AG09309 (cell line): ENCODE results near the gene ODAD4.

Experiments used
- DNase-seq: peaks from one replicate; pipeline ENCODE4 v3.0.0-alpha.2; 2010; ENCODE audit warnings: low read depth
- H3K4me3 ChIP-seq: 2 replicates; pipeline ENCODE4 v1.5.1; 2011; ENCODE audit warnings: mild to moderate bottlenecking, low read depth, low read length, moderate library complexity; ENCODE audit not compliant: control insufficient read depth
- CTCF ChIP-seq: IDR thresholded peaks from 2 replicates; pipeline ENCODE4 v1.5.1; 2011; ENCODE audit warnings: mild to moderate bottlenecking, low read depth, low read length, inconsistent platforms; ENCODE audit not compliant: insufficient read depth, control insufficient read depth; ENCODE audit errors: missing control alignments

Gene ODAD4

GRCh38 chr17:41972571-41973407 is 42.4 kb downstream of the ODAD4 start:
- no peak for TF ChIP-seq CTCF
- DNase-seq: no peak
- no peak overlapping the region for H3K4me3 ChIP-seq

GRCh38 chr17:41973408-41973811 is 43.0 kb downstream of the ODAD4 start:
- H3K4me3 ChIP-seq: no peak overlapping the region
- no peak for DNase-seq
- TF ChIP-seq CTCF: no peak

GRCh38 chr17:41974031-41974430 is 43.6 kb downstream of the ODAD4 start:
- DNase-seq: no peak
- H3K4me3 ChIP-seq: no peak overlapping the region
- TF ChIP-seq CTCF: no peak

- DNase-seq: no peak
- TF ChIP-seq CTCF: no peak
- no peak overlapping the region for H3K4me3 ChIP-seq
These were observed 44.2 kb downstream of the ODAD4 start for GRCh38 chr17:41974658-41975057.

- no peak for DNase-seq
- TF ChIP-seq CTCF: no peak
- no peak overlapping the region for H3K4me3 ChIP-seq
These were observed 45.0 kb downstream of the ODAD4 start for GRCh38 chr17:41975099-41976083.

- H3K4me3 ChIP-seq: no peak overlapping the region
- no peak for TF ChIP-seq CTCF
- no peak for DNase-seq
These were observed 45.8 kb downstream of the ODAD4 start for GRCh38 chr17:41976142-41976768.
